ENCODE results near the gene ACADVL.

DNA sequence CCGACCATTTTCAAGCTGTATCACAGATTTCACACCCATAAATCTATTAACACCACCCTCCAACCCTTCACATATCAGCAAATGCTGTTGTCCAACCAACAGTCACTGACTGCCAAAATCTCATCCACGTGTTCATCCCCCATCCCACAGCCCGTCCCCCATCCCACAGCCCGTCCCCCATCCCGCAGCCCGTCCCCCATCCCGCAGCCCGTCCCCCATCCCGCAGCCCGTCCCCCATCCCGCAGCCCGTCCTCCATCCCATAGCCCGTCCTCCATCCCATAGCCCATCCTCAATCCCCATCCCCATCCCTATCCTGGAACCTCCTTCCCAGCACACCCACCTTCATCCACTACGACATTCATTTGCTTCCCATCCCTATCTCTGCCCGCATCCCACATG, 14.2 kb upstream of the ACADVL start:
- TF ChIP-seq CTCF (IDR thresholded peaks at IDR 0.05; ENCODE audit: insufficient read depth, low read length) = no peak
- TF ChIP-seq POLR2AphosphoS5 (IDR thresholded peaks at IDR 0.05; ENCODE audit: low read depth) = no peak
- TF ChIP-seq, protein P1, sequence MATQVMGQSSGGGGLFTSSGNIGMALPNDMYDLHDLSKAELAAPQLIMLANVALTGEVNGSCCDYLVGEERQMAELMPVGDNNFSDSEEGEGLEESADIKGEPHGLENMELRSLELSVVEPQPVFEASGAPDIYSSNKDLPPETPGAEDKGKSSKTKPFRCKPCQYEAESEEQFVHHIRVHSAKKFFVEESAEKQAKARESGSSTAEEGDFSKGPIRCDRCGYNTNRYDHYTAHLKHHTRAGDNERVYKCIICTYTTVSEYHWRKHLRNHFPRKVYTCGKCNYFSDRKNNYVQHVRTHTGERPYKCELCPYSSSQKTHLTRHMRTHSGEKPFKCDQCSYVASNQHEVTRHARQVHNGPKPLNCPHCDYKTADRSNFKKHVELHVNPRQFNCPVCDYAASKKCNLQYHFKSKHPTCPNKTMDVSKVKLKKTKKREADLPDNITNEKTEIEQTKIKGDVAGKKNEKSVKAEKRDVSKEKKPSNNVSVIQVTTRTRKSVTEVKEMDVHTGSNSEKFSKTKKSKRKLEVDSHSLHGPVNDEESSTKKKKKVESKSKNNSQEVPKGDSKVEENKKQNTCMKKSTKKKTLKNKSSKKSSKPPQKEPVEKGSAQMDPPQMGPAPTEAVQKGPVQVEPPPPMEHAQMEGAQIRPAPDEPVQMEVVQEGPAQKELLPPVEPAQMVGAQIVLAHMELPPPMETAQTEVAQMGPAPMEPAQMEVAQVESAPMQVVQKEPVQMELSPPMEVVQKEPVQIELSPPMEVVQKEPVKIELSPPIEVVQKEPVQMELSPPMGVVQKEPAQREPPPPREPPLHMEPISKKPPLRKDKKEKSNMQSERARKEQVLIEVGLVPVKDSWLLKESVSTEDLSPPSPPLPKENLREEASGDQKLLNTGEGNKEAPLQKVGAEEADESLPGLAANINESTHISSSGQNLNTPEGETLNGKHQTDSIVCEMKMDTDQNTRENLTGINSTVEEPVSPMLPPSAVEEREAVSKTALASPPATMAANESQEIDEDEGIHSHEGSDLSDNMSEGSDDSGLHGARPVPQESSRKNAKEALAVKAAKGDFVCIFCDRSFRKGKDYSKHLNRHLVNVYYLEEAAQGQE (IDR thresholded peaks at IDR 0.05; ENCODE audit: insufficient replicate concordance, low read depth) = no peak
- no peak for TF ChIP-seq GABPA (IDR thresholded peaks at IDR 0.05; ENCODE audit: low read depth)

All from HL-60 (cell line).